ENCODE results near the gene C4orf36. TPM values are rescaled to one million over a fixed set of nuclear protein-coding genes. Genes with fewer than 3 reads are reported as not detected.

C4orf36 gene
- total and polyA plus RNA-seq, 2 of the 8 experiments (the other 6 are each of a cell fraction or from before 2014, with no cell fraction given): 1.2 to 1.5 TPM

DNA sequence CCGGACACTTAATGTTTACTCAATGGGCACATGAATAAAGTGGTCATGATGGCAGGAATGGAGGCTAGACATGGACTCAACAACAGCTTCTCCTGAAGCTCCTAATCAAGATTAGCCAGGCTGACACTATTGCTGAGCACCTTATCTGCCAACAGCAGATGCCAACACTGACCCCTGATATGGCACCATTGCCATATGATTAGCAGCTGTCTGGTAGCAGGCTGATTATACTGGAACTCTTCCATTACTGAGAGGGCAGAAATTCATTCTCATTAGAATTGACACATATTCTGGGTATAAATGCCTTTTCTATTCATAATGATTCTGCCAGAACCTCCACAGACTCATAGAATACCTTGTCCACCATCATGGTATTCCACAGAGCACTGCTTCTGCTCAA, 24.2 kb upstream of the C4orf36 start:
- 71% methylated on average over 1 of the region's 1 CpG; no CpG with 5 or more reads in 1 of the 2 experiments for WGBS, 2 experiments (ENCODE audit: extremely low coverage in 1 of 2, insufficient coverage in 1 of 2, insufficient read length in 1 of 2, insufficient replicate concordance in 2 of 2, low coverage in 1 of 2, low lambda C conversion rate in 2 of 2, missing lambda C conversion rate in 1 of 2)
- H3K9ac ChIP-seq (replicated peaks in 1 of 4; ENCODE audit: extremely low read depth in 1 of 4, low read depth in 3 of 4, low read length in 3 of 4): no peak overlapping the region
- TF ChIP-seq, protein P1, sequence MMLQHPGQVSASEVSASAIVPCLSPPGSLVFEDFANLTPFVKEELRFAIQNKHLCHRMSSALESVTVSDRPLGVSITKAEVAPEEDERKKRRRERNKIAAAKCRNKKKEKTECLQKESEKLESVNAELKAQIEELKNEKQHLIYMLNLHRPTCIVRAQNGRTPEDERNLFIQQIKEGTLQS (IDR thresholded peaks at IDR 0.05; ENCODE audit: insufficient read depth, low read depth, low read length): no peak
- TF ChIP-seq BRCA1 (IDR thresholded peaks at IDR 0.05; ENCODE audit: low read depth, low read length): no peak

More for the DNA sequence above, 24.2 kb upstream of the C4orf36 start:
- H4K8ac ChIP-seq (ENCODE audit: extremely low read depth, insufficient read depth, low read length): no peak overlapping the region
- no peaks in the 10 kb centered on the region for H3K23me2 ChIP-seq (ENCODE audit: low read depth, low read length)
- no peaks in the 10 kb centered on the region for H3K4me1 ChIP-seq (replicated peaks in 1 of 4; ENCODE audit: control insufficient read depth in 3 of 4, insufficient read depth in 4 of 4, low read length in 3 of 4)
- no peak overlapping the region for H4K91ac ChIP-seq (replicated peaks; ENCODE audit: insufficient read length, low read length)
- H3K4me2 ChIP-seq (ENCODE audit: insufficient read depth in 1 of 2, low read depth in 2 of 2, low read length in 2 of 2): no peak overlapping the region
- H3K27ac ChIP-seq (ENCODE audit: low read depth, low read length): no peak overlapping the region
- H3K79me2 ChIP-seq (ENCODE audit: control insufficient read depth in 1 of 2, insufficient read depth in 2 of 2, low read length in 2 of 2): no peaks in the 10 kb centered on the region
- no peak overlapping the region for H3K56ac ChIP-seq (replicated peaks; ENCODE audit: insufficient read length, low read depth, low read length)
- FAIRE-seq (no peak), DNase-seq (ENCODE audit: low read depth in 1 of 2, low spot score in 2 of 2) (no peak)
- H3K36me3 ChIP-seq (ENCODE audit: control insufficient read depth in 2 of 4, insufficient read depth in 4 of 4, low read length in 3 of 4): no peaks in the 10 kb centered on the region
- no peaks in the 10 kb centered on the region for H3K27me3 ChIP-seq (replicated peaks in 1 of 4; ENCODE audit: control insufficient read depth in 3 of 4, extremely low read depth in 1 of 4, insufficient read depth in 3 of 4, low read length in 3 of 4)
- ChIA-PET POLR2A (ENCODE audit: partially characterized antibody) (no interaction called here), CTCF (ENCODE audit: partially characterized antibody) (interaction anchor here (0.6 kb wide), 1 partner anchor 344 kb away, joined by 3 read pairs; no protein-coding TSS in a partner anchor)
- no peak overlapping the region for H2BK20ac ChIP-seq (ENCODE audit: low read length)
- H2AK5ac ChIP-seq (ENCODE audit: low read depth, low read length): no peak overlapping the region
- H3K79me1 ChIP-seq (ENCODE audit: low read depth, low read length): no peaks in the 10 kb centered on the region
- H3K9me3 ChIP-seq (ENCODE audit: insufficient read depth in 2 of 2, low read depth in 1 of 2, low read length in 1 of 2): no peaks in the 10 kb centered on the region
- no peak overlapping the region for H2BK5ac ChIP-seq (ENCODE audit: low read depth, low read length)
- no peak overlapping the region for H2BK15ac ChIP-seq (ENCODE audit: low read length)
- no peak overlapping the region for H2BK12ac ChIP-seq (ENCODE audit: low read depth, low read length)
- no peak overlapping the region for H2BK120ac ChIP-seq (replicated peaks; ENCODE audit: low read depth, low read length)
- no peak overlapping the region for H2AFZ ChIP-seq (ENCODE audit: low read length)
- no peak overlapping the region for H3K23ac ChIP-seq (ENCODE audit: insufficient read length)
- no peak overlapping the region for H3K18ac ChIP-seq (ENCODE audit: extremely low read depth, low read length)
- no peak overlapping the region for H4K5ac ChIP-seq (ENCODE audit: insufficient read length, low read depth, low read length)
- no peaks in the 10 kb centered on the region for H4K20me1 ChIP-seq (replicated peaks in 1 of 2; ENCODE audit: control insufficient read depth in 1 of 2, insufficient read depth in 2 of 2, low read length in 2 of 2)
- no peak overlapping the region for H3K14ac ChIP-seq (ENCODE audit: insufficient read length)
- H3K4ac ChIP-seq (replicated peaks; ENCODE audit: insufficient read length, low read depth, low read length): no peak overlapping the region
- no peak overlapping the region for H3K4me3 ChIP-seq (ENCODE audit: extremely low read depth in 1 of 4, insufficient read depth in 2 of 4, low read depth in 3 of 4, low read length in 4 of 4)

Measured in H1 (cell line).